Caco-2 (cell line): Measurements from ENCODE around the gene ZBTB17. TPM values are rescaled to one million over a fixed set of nuclear protein-coding genes. Genes with fewer than 3 reads are reported as not detected.

Experiments
- BruUV-seq: library from RNA; stranded (reverse); fragments of 400-500 nt; replicated peaks from 2 replicates; lab custom pipeline; 2021; lab: Mats Ljungman, UMichigan
- CTCF ChIA-PET: fragments of 300-600 bp; sonication (Branson Sonifier 250); formaldehyde crosslinking; loops from one replicate; lab custom pipeline; 2022; ENCODE audit warnings: antibody characterized with exemption; lab: Charles Lee
- POLR2A ChIA-PET: fragments of 300-600 bp; sonication (Branson Sonifier 250); formaldehyde crosslinking; loops from one replicate; lab custom pipeline; 2022; ENCODE audit warnings: antibody characterized with exemption; lab: Charles Lee
- DNase-seq, 2 experiments: peaks; one replicate each; pipeline versions ENCODE4 v3.0.0 to v3.0.0-alpha.2; 2020 to 2022
- H3K27me3 ChIP-seq: replicated peaks from 2 replicates; pipeline ENCODE4 v1.6.0; 2011; ENCODE audit warnings: low read length; ENCODE audit not compliant: control insufficient read depth, insufficient read depth
- H3K36me3 ChIP-seq: 2 replicates; pipeline ENCODE4 v1.5.1; 2011; ENCODE audit warnings: low read length; ENCODE audit not compliant: control insufficient read depth, insufficient read depth
- H3K4me1 ChIP-seq: fragments of 250-450 bp; sonication (Bioruptor Pico); 2 replicates; pipeline ENCODE4 v1.5.1; 2020; ENCODE audit warnings: mild to moderate bottlenecking
- H3K4me3 ChIP-seq: 2 replicates; pipeline ENCODE4 v1.5.1; 2011; ENCODE audit warnings: low read depth, mild to moderate bottlenecking, control low read depth, low read length
- H3K9me3 ChIP-seq: fragments of 250-450 bp; sonication (Bioruptor Pico); 2 replicates; pipeline ENCODE4 v1.5.1; 2020; ENCODE audit warnings: mild to moderate bottlenecking, moderate library complexity
- H3K27ac Mint-ChIP-seq: one replicate; pipeline ENCODE4 v1.8.0; 2022; ENCODE audit warnings: mixed read lengths; ENCODE audit not compliant: unreplicated experiment
- H3K27me3 Mint-ChIP-seq: one replicate; pipeline ENCODE4 v1.8.0; 2022; ENCODE audit warnings: mixed read lengths; ENCODE audit not compliant: insufficient read depth, unreplicated experiment
- H3K36me3 Mint-ChIP-seq: one replicate; pipeline ENCODE4 v1.8.0; 2022; ENCODE audit warnings: mild to moderate bottlenecking, mixed read lengths; ENCODE audit not compliant: insufficient read depth, unreplicated experiment
- H3K4me1 Mint-ChIP-seq: one replicate; pipeline ENCODE4 v1.8.0; 2022; ENCODE audit warnings: low read depth, mixed read lengths; ENCODE audit not compliant: unreplicated experiment
- H3K4me3 Mint-ChIP-seq: one replicate; pipeline ENCODE4 v1.8.0; 2022; ENCODE audit warnings: mild to moderate bottlenecking, moderate library complexity, mixed read lengths; ENCODE audit not compliant: unreplicated experiment
- H3K9me3 Mint-ChIP-seq: one replicate; pipeline ENCODE4 v1.8.0; 2022; ENCODE audit warnings: mixed read lengths; ENCODE audit not compliant: unreplicated experiment
- intact Hi-C: fragments of 100-400 bp; cut with micrococcal nuclease; formaldehyde crosslinking; loops from one replicate; pipeline ENCODE4 v1.10.0; 2022; ENCODE audit not compliant: unreplicated experiment
- total RNA-seq: library from RNA; stranded (reverse); gene quantifications from 2 replicates; pipeline ENCODE4 v1.2.3, GENCODE V29; 2022
- TF ChIP-seq, protein P1 (sequence below), 2 experiments: fragments of 200-600 bp in 1 of 2; IDR thresholded peaks; 1 replicate in 1 of 2; 2 replicates in 1 of 2; pipeline versions ENCODE4 v1.5.1 to v1.8.0; 2011 to 2022; ENCODE audit warnings: antibody characterized with exemption in 1 of 2, control low read depth in 1 of 2, inconsistent platforms in 1 of 2, low read depth in 1 of 2, low read length in 1 of 2, mild to moderate bottlenecking in 1 of 2, moderate library complexity in 1 of 2; ENCODE audit not compliant: insufficient read depth in 1 of 2, severe bottlenecking in 1 of 2, unreplicated experiment in 1 of 2

Gene ZBTB17
- total RNA-seq, 1 experiment from 2014 or later = 23.5 TPM

DNA sequence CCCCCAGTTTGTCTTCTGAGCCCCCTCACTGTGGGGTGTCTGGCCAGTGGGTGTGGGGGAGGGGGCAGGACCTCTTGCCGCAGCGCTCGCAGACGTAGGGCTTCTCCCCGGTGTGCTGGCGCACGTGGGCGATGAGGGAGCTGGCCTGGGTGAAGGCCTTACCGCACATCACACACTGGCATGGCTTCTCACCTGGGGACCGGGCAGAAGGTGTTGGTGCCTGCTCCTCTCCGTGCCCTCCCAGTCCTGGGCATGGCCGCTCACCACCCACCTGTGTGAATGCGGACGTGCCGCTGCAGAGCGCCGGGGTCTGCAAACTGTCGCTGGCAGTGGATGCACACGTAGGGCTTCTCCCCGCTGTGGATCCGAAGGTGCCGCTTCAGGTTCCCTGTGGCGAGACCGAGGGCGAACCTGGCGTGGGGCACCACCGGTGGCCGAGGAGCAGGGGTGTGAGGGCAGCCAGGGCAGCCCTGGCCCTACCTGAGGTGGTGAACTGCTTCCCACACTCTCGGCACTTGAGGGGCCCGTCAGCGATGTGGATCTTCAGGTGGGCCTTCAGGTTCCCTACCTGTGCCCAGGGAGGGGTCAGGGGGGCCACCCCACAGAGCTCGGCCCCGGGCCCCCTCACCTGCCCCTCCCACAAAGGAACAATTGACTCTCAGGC, 32.4 kb downstream of the ZBTB17 start:
- Mint-ChIP-seq H3K27ac (no peak overlapping the region), H3K4me3 (no peak overlapping the region), H3K9me3 (no peaks in the 10 kb centered on the region), H3K4me1 (no peaks in the 10 kb centered on the region), H3K36me3 (peaks cover 65% of the 10 kb centered on the region), H3K27me3 (no peaks in the 10 kb centered on the region)
- no peak for DNase-seq
- H3K4me3 ChIP-seq = no peak overlapping the region
- BruUV-seq = no TSS peak
- intact Hi-C loops = no loop called here
- POLR2A ChIA-PET = no interaction called here
- no peaks in the 10 kb centered on the region for H3K9me3 ChIP-seq
- CTCF ChIA-PET = no interaction called here
- no peaks in the 10 kb centered on the region for H3K36me3 ChIP-seq
- H3K27me3 ChIP-seq = no peaks in the 10 kb centered on the region
- TF ChIP-seq, protein P1, sequence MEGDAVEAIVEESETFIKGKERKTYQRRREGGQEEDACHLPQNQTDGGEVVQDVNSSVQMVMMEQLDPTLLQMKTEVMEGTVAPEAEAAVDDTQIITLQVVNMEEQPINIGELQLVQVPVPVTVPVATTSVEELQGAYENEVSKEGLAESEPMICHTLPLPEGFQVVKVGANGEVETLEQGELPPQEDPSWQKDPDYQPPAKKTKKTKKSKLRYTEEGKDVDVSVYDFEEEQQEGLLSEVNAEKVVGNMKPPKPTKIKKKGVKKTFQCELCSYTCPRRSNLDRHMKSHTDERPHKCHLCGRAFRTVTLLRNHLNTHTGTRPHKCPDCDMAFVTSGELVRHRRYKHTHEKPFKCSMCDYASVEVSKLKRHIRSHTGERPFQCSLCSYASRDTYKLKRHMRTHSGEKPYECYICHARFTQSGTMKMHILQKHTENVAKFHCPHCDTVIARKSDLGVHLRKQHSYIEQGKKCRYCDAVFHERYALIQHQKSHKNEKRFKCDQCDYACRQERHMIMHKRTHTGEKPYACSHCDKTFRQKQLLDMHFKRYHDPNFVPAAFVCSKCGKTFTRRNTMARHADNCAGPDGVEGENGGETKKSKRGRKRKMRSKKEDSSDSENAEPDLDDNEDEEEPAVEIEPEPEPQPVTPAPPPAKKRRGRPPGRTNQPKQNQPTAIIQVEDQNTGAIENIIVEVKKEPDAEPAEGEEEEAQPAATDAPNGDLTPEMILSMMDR (IDR thresholded peaks at IDR 0.05; ENCODE audit: insufficient read depth in 1 of 2, low read depth in 1 of 2, low read length in 1 of 2, severe bottlenecking in 1 of 2, unreplicated experiment in 1 of 2) = no peak
- H3K4me1 ChIP-seq = no peaks in the 10 kb centered on the region

DNA sequence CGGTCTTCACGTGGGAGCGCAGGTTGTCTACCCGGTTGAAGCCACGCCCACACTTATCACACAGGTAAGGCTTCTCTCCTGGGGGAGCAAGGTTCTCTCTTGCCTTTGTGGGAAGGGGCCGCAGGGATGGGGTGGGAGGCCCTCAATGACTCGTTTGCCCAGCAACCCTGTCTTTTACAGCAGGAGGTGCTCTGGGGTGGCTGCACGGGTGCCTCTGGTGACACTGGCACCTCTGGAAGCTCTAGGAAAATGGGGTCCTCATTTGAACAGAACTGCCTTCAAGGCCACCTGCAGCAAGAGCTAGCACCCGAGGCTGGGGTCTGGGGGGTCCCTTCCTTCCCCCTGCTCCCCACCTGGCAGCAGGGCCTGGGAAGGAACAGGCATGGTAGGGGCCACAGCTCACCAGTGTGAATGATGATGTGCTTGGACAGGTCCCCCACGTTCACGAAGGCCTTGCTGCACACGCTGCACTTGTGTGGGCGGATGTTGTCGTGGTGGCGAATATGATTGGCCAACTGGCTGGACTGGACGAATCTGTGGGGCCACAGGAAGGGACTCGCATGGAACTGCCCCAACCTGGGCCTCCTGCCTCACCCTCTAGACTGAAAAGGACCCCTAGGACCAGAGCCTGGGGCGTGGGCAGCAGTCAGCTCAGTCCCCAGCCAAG, 33.1 kb downstream of the ZBTB17 start:
- Mint-ChIP-seq H3K36me3 (peaks cover 69% of the 10 kb centered on the region), H3K9me3 (no peaks in the 10 kb centered on the region), H3K27ac (no peak overlapping the region), H3K27me3 (no peaks in the 10 kb centered on the region), H3K4me3 (no peak overlapping the region), H3K4me1 (no peaks in the 10 kb centered on the region)
- ChIA-PET POLR2A (no interaction called here), CTCF (no interaction called here)
- intact Hi-C loops = no loop called here
- DNase-seq = no peak
- Histone ChIP-seq H3K4me3 (no peak overlapping the region), H3K27me3 (no peaks in the 10 kb centered on the region), H3K4me1 (no peaks in the 10 kb centered on the region), H3K36me3 (no peaks in the 10 kb centered on the region), H3K9me3 (no peaks in the 10 kb centered on the region)
- no TSS peak for BruUV-seq
- TF ChIP-seq, protein P1 (IDR thresholded peaks at IDR 0.05; ENCODE audit: insufficient read depth in 1 of 2, low read depth in 1 of 2, low read length in 1 of 2, severe bottlenecking in 1 of 2, unreplicated experiment in 1 of 2) = no peak

DNA sequence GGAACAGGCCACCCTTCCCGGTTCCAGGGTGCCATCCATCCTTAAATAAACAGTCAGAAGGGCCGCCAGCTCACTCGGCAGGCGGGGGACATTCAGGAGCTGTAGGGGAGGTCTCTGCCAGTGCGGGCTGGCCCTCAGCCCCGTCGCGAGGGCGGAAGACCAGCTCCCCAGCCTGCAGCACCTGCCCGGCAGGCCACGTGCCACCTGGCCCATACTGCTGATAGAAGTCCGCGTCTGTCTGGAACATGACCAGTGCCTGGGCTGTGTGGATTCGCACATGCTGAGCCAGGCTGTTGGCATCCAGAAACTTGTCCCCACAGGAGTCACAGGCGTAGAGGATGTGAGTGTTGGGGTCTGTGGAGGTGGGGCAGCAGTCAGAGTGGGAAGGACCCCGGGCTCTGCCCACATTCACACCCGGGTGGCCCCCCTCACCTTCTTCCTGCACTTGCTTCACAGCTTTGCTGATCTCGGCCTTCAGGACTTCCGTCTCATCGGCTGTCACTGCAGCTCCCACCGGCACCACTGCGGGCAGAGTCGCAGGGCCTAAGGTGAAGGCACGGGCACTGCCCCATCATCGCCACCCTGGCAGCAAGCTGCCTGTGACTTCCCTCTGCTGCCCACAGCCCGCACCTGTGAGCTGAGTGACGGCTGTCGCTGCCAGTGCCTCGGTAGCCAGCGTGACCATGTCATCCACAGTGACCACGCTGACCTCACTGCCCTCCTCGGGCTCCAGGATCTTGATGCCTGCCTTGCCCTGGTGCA, 33.8 kb downstream of the ZBTB17 start:
- Mint-ChIP-seq H3K4me3 (no peak overlapping the region), H3K9me3 (no peaks in the 10 kb centered on the region), H3K27ac (no peak overlapping the region), H3K4me1 (no peaks in the 10 kb centered on the region), H3K27me3 (no peaks in the 10 kb centered on the region), H3K36me3 (peaks cover 72% of the 10 kb centered on the region)
- DNase-seq = no peak
- Histone ChIP-seq H3K9me3 (no peaks in the 10 kb centered on the region), H3K27me3 (no peaks in the 10 kb centered on the region), H3K4me3 (no peak overlapping the region), H3K36me3 (no peaks in the 10 kb centered on the region), H3K4me1 (no peaks in the 10 kb centered on the region)
- TF ChIP-seq, protein P1 (IDR thresholded peaks at IDR 0.05; ENCODE audit: insufficient read depth in 1 of 2, low read depth in 1 of 2, low read length in 1 of 2, severe bottlenecking in 1 of 2, unreplicated experiment in 1 of 2) = no peak
- ChIA-PET CTCF (no interaction called here), POLR2A (no interaction called here)
- intact Hi-C loops = no loop called here
- no TSS peak for BruUV-seq
